Keratinocyte (primary cell): ENCODE results near the gene POLDIP3.

Source experiments
- CTCF ChIP-seq, 3 experiments: IDR thresholded peaks in 1 of 3; conservative IDR thresholded peaks in 1 of 3; optimal IDR thresholded peaks in 1 of 3; 2 replicates in 2 of 3; 3 replicates in 1 of 3; pipeline versions ENCODE3 to v1.5.1; 2011; ENCODE audit warnings: low read length in 3 of 3, mild to moderate bottlenecking in 3 of 3, moderate library complexity in 2 of 3, control low read depth in 1 of 3, inconsistent platforms in 1 of 3; ENCODE audit not compliant: insufficient read depth in 2 of 3; ENCODE audit errors: extremely low read depth in 1 of 3
- EZH2 ChIP-seq: IDR thresholded peaks from one replicate; pipeline ENCODE4 v1.6.1; 2012; ENCODE audit warnings: inconsistent platforms, mild to moderate bottlenecking, low read length, moderate library complexity

- TF ChIP-seq CTCF (optimal IDR thresholded peaks at IDR 0.05 in 1 of 3, IDR thresholded peaks at IDR 0.05 in 1 of 3, conservative IDR thresholded peaks at IDR 0.05 in 1 of 3; ENCODE audit: extremely low read depth in 1 of 3, insufficient read depth in 2 of 3, low read length in 3 of 3) (no peak), EZH2 (no peak)
These were observed 11.7 kb upstream of the POLDIP3 start for GRCh38 chr22:42626431-42626830.
